Epithelial cell of esophagus (primary cell): Measurements from ENCODE around the gene TTC7B.

ENCODE experiments used
- DNase-seq: peaks from one replicate; pipeline ENCODE4 v3.0.0; 2010; ENCODE audit warnings: low read depth
- H3K4me3 ChIP-seq: 2 replicates; pipeline ENCODE4 v1.5.1; 2011; ENCODE audit warnings: mild to moderate bottlenecking, low read length, control low read depth
- TF ChIP-seq, protein P1 (sequence below): IDR thresholded peaks from 2 replicates; pipeline ENCODE4 v1.5.1; 2011; ENCODE audit warnings: low read depth, mild to moderate bottlenecking, low read length, control low read depth, inconsistent platforms; ENCODE audit not compliant: insufficient read depth; ENCODE audit errors: missing control alignments

The TTC7B gene

DNA sequence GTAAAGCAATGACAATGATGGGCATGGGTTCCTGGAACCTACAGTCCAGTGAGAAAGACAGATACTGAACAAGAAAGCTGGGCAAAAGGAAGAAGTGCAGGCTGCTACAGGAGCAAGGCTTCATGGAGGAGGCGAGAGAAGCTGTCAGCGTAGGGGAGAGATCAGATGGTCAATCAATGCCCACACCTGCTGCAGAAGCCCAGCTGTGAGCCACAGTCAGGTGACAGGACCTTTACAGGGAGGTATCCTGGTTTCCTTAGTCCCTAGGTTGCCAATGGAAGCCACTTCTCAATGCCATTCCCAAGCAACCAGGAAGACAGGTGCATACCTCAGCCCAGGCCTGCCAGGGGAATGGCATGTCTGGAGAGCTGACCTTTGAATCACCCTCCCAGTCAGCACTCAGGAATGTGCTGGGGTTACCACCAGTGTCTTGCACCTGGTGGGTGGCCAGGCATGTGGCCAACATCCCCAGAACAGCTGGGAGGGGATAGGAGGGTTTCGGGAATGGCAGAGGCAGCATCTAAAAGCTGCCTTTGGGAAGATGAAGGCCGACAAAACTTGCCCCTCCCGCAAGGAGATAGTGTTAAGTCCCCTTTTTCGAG is 170.3 kb downstream of the TTC7B start:
- TF ChIP-seq, protein P1, sequence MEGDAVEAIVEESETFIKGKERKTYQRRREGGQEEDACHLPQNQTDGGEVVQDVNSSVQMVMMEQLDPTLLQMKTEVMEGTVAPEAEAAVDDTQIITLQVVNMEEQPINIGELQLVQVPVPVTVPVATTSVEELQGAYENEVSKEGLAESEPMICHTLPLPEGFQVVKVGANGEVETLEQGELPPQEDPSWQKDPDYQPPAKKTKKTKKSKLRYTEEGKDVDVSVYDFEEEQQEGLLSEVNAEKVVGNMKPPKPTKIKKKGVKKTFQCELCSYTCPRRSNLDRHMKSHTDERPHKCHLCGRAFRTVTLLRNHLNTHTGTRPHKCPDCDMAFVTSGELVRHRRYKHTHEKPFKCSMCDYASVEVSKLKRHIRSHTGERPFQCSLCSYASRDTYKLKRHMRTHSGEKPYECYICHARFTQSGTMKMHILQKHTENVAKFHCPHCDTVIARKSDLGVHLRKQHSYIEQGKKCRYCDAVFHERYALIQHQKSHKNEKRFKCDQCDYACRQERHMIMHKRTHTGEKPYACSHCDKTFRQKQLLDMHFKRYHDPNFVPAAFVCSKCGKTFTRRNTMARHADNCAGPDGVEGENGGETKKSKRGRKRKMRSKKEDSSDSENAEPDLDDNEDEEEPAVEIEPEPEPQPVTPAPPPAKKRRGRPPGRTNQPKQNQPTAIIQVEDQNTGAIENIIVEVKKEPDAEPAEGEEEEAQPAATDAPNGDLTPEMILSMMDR: no peak
- H3K4me3 ChIP-seq: no peak overlapping the region
- DNase-seq: peak; percentile 43

DNA sequence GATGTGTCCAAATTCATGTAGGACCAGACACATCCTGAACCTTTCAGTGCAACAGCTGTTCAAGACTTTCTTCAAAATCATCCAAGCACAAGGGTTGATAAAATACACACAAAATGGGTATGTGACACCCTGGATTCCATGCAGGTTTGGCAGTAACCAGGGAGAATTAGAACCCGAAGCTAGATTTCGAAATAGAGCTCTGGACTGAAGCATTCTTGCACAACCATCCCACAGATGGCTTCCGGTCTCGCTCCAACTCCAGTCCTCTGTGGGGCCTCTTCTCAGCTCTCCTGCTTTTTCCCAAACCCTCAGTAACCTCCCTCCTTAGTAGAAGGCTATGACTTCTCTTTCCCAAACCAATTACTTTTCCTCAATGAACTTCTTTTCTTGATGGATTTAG is 171.3 kb downstream of the TTC7B start:
- no peak overlapping the region for H3K4me3 ChIP-seq
- TF ChIP-seq, protein P1: no peak
- DNase-seq: peak; percentile 36

DNA sequence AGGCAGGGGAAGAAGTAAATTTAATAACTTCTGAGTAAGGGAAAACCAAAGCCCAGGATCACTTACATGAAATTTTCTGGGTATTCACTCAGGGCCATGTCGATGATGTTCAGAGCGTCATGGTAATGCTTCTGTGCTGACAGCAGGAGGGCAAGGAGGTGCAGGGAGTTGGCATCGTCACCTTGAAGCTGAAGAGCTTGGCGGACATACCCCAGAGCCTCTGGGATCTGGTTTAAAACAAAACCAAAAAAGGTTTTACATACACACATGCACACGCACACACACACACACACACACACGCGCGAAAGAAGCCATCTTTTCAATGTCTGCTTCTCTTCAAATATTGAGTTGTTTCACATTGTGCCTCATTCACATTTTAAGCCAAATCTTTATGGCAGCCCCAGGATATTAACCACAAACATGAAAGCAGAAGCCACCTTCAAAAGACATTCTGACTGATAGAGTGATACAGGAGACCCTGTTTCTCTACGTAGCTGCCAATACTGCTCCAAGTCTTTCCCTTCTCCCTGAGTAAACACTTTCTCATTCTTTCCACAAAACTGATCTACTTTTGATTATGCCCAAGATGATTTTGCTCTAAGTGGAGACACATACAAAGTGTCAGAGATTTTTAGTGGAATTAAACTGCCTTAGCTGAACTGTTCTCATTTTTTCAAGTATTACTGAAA is 172.1 kb downstream of the TTC7B start:
- TF ChIP-seq, protein P1: no peak
- DNase-seq: no peak
- H3K4me3 ChIP-seq: no peak overlapping the region

DNA sequence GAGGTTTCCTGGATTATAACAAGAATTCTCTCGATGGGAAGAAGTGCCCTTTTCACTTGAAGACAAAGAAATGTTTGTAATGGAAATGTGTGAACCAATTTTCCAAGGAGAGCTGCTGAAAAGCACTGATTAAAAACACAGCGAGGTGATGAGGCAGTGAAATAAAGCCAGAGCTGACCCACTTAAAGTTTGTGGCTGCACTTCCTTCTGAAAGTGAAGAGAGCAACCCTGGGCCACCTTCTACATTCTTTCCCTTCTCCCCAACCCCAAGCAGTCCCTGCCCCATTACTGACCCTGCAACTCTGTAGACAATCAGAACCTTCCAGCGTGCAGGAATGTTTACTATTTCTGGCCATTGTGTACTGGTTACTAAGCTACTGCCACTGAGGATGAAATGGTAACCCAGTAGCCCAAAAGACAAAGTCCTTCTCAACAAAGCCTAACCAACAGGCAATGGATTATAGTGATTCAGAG is 173.9 kb downstream of the TTC7B start:
- no peak for DNase-seq
- H3K4me3 ChIP-seq: no peak overlapping the region
- TF ChIP-seq, protein P1: no peak

DNA sequence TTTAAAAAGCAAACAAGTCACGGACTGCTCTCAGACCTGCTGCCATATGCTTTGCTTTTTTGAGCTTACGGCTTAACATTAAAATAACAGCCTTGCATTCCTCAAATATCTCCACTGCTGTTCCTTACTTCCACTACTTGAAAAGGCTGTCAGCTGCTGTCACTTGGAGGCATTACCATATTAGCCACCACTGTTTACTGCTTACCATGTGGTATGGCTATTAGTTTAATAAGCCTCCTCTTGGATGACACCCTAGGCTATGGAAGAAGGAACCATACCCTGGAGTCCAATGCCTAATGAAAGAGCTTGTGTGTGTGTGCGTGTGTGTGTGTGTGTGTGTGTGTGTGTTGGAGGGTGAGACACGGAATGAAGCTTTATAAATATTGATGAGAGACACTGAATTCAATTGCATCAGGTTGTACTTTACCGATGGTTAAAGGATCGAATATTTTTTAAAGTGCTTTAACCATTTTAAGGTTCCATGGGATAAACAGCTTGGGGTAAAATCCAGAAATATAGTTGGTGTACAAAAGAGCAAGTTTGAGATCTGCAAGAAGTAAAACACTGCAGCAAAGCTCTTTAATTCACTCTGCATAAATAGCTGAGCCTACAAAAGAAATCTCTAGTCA is 174.5 kb downstream of the TTC7B start:
- DNase-seq: no peak
- TF ChIP-seq, protein P1: no peak
- H3K4me3 ChIP-seq: no peak overlapping the region

DNA sequence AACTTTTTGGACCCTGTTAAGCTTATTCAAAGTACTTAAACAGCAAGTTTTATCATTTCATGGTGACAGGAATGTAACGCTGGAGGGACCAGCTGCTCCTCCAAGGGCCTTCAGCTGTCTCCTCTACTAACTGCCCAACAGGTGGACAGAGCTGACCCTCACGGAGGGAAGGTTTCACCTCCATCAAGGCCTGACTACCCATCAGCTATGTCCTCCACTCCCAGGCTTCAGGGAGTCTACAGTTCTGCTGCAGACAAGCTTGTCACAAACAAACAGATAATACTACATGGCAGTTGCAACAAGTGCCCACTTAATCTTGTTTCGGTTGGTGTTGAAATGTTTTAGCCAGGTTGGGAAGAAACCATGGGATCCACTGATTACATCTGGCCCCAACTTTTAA is 175.1 kb downstream of the TTC7B start:
- no peak for DNase-seq
- no peak overlapping the region for H3K4me3 ChIP-seq
- TF ChIP-seq, protein P1: no peak

DNA sequence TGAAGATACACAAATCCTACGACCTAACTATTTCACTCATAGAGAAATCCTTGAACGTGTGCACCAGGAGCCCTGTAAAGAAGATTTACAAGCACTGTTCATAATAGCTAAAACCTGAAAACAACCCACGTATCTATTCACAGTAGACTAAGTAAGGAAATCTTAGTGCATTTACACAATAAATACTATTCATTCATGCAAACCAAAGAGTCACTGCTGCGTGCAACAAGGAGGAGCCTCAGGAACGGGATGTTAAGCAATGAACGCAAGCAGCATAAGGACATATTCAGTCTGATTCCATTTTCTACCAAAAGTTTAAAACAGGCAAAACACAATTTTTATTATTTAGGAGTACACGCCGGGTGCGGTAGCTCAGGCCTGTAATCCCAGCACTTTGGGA is 176.6 kb downstream of the TTC7B start:
- no peak overlapping the region for H3K4me3 ChIP-seq
- DNase-seq: no peak
- TF ChIP-seq, protein P1: no peak
